ENCODE measurements around the gene AKR7A2. TPM values are rescaled to one million over a fixed set of nuclear protein-coding genes. Genes with fewer than 3 reads are reported as not detected.

AKR7A2 gene
- total RNA-seq, 1 donor from 2014 or later, result 34.1 TPM

GRCh38 chr1:19327301-19327700 lies 15.4 kb upstream of the AKR7A2 start:
- Mint-ChIP-seq H3K27ac (ENCODE audit: unreplicated experiment) (no peak overlapping the region), H3K36me3 (ENCODE audit: low read depth, unreplicated experiment) (peaks cover 18% of the 10 kb centered on the region), H3K4me3 (ENCODE audit: unreplicated experiment) (no peak overlapping the region), H3K9me3 (ENCODE audit: unreplicated experiment) (no peaks in the 10 kb centered on the region), H3K27me3 (ENCODE audit: unreplicated experiment) (peaks cover 4% of the 10 kb centered on the region), H3K4me1 (ENCODE audit: unreplicated experiment) (no peaks in the 10 kb centered on the region)
- DNase-seq (ENCODE audit: low spot score), result no peak
- TF ChIP-seq CTCF (IDR thresholded peaks at IDR 0.05; ENCODE audit: unreplicated experiment), result no peak

GRCh38 chr1:19326748-19327065 lies 14.8 kb upstream of the AKR7A2 start:
- Mint-ChIP-seq H3K36me3 (ENCODE audit: low read depth, unreplicated experiment) (peaks cover 23% of the 10 kb centered on the region), H3K9me3 (ENCODE audit: unreplicated experiment) (no peaks in the 10 kb centered on the region), H3K4me1 (ENCODE audit: unreplicated experiment) (no peaks in the 10 kb centered on the region), H3K4me3 (ENCODE audit: unreplicated experiment) (no peak overlapping the region), H3K27ac (ENCODE audit: unreplicated experiment) (no peak overlapping the region), H3K27me3 (ENCODE audit: unreplicated experiment) (peaks cover 6% of the 10 kb centered on the region)
- no peak for TF ChIP-seq CTCF (IDR thresholded peaks at IDR 0.05; ENCODE audit: unreplicated experiment)
- DNase-seq (ENCODE audit: low spot score), result no peak

GRCh38 chr1:19325958-19326747 lies 14.2 kb upstream of the AKR7A2 start:
- no peak for TF ChIP-seq CTCF (IDR thresholded peaks at IDR 0.05; ENCODE audit: unreplicated experiment)
- no peak overlapping the region for H3K4me3 Mint-ChIP-seq (ENCODE audit: unreplicated experiment)
- H3K27me3 Mint-ChIP-seq (ENCODE audit: unreplicated experiment), result peaks cover 6% of the 10 kb centered on the region
- no peaks in the 10 kb centered on the region for H3K9me3 Mint-ChIP-seq (ENCODE audit: unreplicated experiment)
- DNase-seq (ENCODE audit: low spot score), result no peak
- H3K27ac Mint-ChIP-seq (ENCODE audit: unreplicated experiment), result no peak overlapping the region
- H3K36me3 Mint-ChIP-seq (ENCODE audit: low read depth, unreplicated experiment), result peaks cover 24% of the 10 kb centered on the region
- H3K4me1 Mint-ChIP-seq (ENCODE audit: unreplicated experiment), result no peaks in the 10 kb centered on the region

GRCh38 chr1:19325368-19325957 lies 13.5 kb upstream of the AKR7A2 start:
- DNase-seq (ENCODE audit: low spot score), result no peak
- H3K9me3 Mint-ChIP-seq (ENCODE audit: unreplicated experiment), result no peaks in the 10 kb centered on the region
- H3K27me3 Mint-ChIP-seq (ENCODE audit: unreplicated experiment), result peaks cover 6% of the 10 kb centered on the region
- no peak for TF ChIP-seq CTCF (IDR thresholded peaks at IDR 0.05; ENCODE audit: unreplicated experiment)
- H3K36me3 Mint-ChIP-seq (ENCODE audit: low read depth, unreplicated experiment), result peaks cover 24% of the 10 kb centered on the region
- H3K27ac Mint-ChIP-seq (ENCODE audit: unreplicated experiment), result no peak overlapping the region
- no peak overlapping the region for H3K4me3 Mint-ChIP-seq (ENCODE audit: unreplicated experiment)
- no peaks in the 10 kb centered on the region for H3K4me1 Mint-ChIP-seq (ENCODE audit: unreplicated experiment)

GRCh38 chr1:19324665-19324990 lies 12.7 kb upstream of the AKR7A2 start:
- no peak for TF ChIP-seq CTCF (IDR thresholded peaks at IDR 0.05; ENCODE audit: unreplicated experiment)
- H3K36me3 Mint-ChIP-seq (ENCODE audit: low read depth, unreplicated experiment), result peaks cover 23% of the 10 kb centered on the region
- H3K4me3 Mint-ChIP-seq (ENCODE audit: unreplicated experiment), result no peak overlapping the region
- no peaks in the 10 kb centered on the region for H3K4me1 Mint-ChIP-seq (ENCODE audit: unreplicated experiment)
- peaks cover 6% of the 10 kb centered on the region for H3K27me3 Mint-ChIP-seq (ENCODE audit: unreplicated experiment)
- no peak overlapping the region for H3K27ac Mint-ChIP-seq (ENCODE audit: unreplicated experiment)
- H3K9me3 Mint-ChIP-seq (ENCODE audit: unreplicated experiment), result no peaks in the 10 kb centered on the region
- DNase-seq (ENCODE audit: low spot score), result no peak

Data from endothelial cell (in vitro differentiated cells).